ENCODE measurements around the gene TNFAIP3. TPM values are rescaled to one million over a fixed set of nuclear protein-coding genes. Genes with fewer than 3 reads are reported as not detected.

TNFAIP3 gene
- total RNA-seq, 1 donor from 2014 or later: 44.6 TPM

GRCh38 chr6:137876547-137876946 is 9.5 kb downstream of the TNFAIP3 start:
- Histone ChIP-seq H3K36me3 (peaks cover 79% of the 10 kb centered on the region), H3K27ac (no peak overlapping the region), H3K9me3 (no peaks in the 10 kb centered on the region), H3K4me1 (peaks cover 53% of the 10 kb centered on the region), H3K27me3 (ENCODE audit: low read depth) (no peaks in the 10 kb centered on the region), H3K4me3 (no peak overlapping the region)
- intact Hi-C loops (cut with DNase I): no loop called here
- TF ChIP-seq CTCF (IDR thresholded peaks at IDR 0.05): no peak
- DNase-seq (no peak), ATAC-seq (no peak)

GRCh38 chr6:137877113-137877512 is 10.1 kb downstream of the TNFAIP3 start:
- H3K36me3 ChIP-seq: peaks cover 80% of the 10 kb centered on the region
- TF ChIP-seq CTCF (IDR thresholded peaks at IDR 0.05): no peak
- peaks cover 50% of the 10 kb centered on the region for H3K4me1 ChIP-seq
- H3K9me3 ChIP-seq: no peaks in the 10 kb centered on the region
- no peak overlapping the region for H3K4me3 ChIP-seq
- DNase-seq: no peak
- no peaks in the 10 kb centered on the region for H3K27me3 ChIP-seq (ENCODE audit: low read depth)
- peak overlapping the region; percentile 14 for H3K27ac ChIP-seq
- intact Hi-C loops (cut with DNase I): no loop called here
- ATAC-seq: no peak

GRCh38 chr6:137877606-137878005 is 10.5 kb downstream of the TNFAIP3 start:
- H3K27ac ChIP-seq: peak overlapping the region; percentile 14
- H3K36me3 ChIP-seq: peaks cover 85% of the 10 kb centered on the region
- no peak for ATAC-seq
- intact Hi-C loops (cut with DNase I): no loop called here
- H3K9me3 ChIP-seq: no peaks in the 10 kb centered on the region
- H3K4me1 ChIP-seq: peaks cover 50% of the 10 kb centered on the region
- H3K27me3 ChIP-seq (ENCODE audit: low read depth): no peaks in the 10 kb centered on the region
- no peak for DNase-seq
- H3K4me3 ChIP-seq: no peak overlapping the region
- no peak for TF ChIP-seq CTCF (IDR thresholded peaks at IDR 0.05)

- no peak for ATAC-seq
- intact Hi-C loops (cut with DNase I): no loop called here
These were observed 11.0 kb downstream of the TNFAIP3 start for GRCh38 chr6:137878029-137878428.

GRCh38 chr6:137878486-137879285 is 11.6 kb downstream of the TNFAIP3 start:
- TF ChIP-seq CTCF (IDR thresholded peaks at IDR 0.05): peak; percentile 22
- Histone ChIP-seq H3K4me1 (peaks cover 50% of the 10 kb centered on the region), H3K9me3 (no peaks in the 10 kb centered on the region), H3K4me3 (no peak overlapping the region), H3K27ac (peak overlapping the region; percentile 53), H3K36me3 (peaks cover 87% of the 10 kb centered on the region), H3K27me3 (ENCODE audit: low read depth) (no peaks in the 10 kb centered on the region)
- intact Hi-C loops (cut with DNase I): no loop called here
- DNase-seq: peak; percentile 49
- ATAC-seq: no peak

More at GRCh38 chr6:137878029-137878428, 11.0 kb downstream of the TNFAIP3 start:
- peak overlapping the region; percentile 14 for H3K27ac ChIP-seq
- H3K4me1 ChIP-seq: peaks cover 50% of the 10 kb centered on the region
- no peak for TF ChIP-seq CTCF (IDR thresholded peaks at IDR 0.05)
- no peak overlapping the region for H3K4me3 ChIP-seq
- DNase-seq: no peak
- no peaks in the 10 kb centered on the region for H3K9me3 ChIP-seq
- H3K27me3 ChIP-seq (ENCODE audit: low read depth): no peaks in the 10 kb centered on the region
- H3K36me3 ChIP-seq: peaks cover 87% of the 10 kb centered on the region

All from lower lobe of right lung (tissue), 2 donors.